Measurements from ENCODE around the gene SMU1.
"Not testable (repeated sequence)": the region's sequence is repeated elsewhere in the genome, so short reads cannot be mapped to it uniquely, and the experiment has no call there.

Gene SMU1

GRCh38 chr9:33007755-33008154 is 68.7 kb downstream of the SMU1 start:
- DNase-seq, result no peak

GRCh38 chr9:33005335-33005734 is 71.1 kb downstream of the SMU1 start:
- DNase-seq, result not testable (repeated sequence)

- DNase-seq, result peak in 1 of 2 experiments; percentile 10
Observed at GRCh38 chr9:33000682-33001055, 75.8 kb downstream of the SMU1 start.

GRCh38 chr9:32992595-32993238 is 83.8 kb downstream of the SMU1 start:
- DNase-seq, result no peak

GRCh38 chr9:32991897-32992594 is 84.4 kb downstream of the SMU1 start:
- no peak for DNase-seq
